Panc1 (cell line): ENCODE data around the gene OR56A5. TPM values are rescaled to one million over a fixed set of nuclear protein-coding genes. Genes with fewer than 3 reads are reported as not detected.

Experiments
- ATAC-seq: fragments of 200-7000 bp; cut with Tn5 transposase; 2 replicates; pipeline ENCODE4 v1.9.1; 2020; ENCODE audit warnings: mild to moderate bottlenecking, moderate library complexity
- BruUV-seq: library from RNA; stranded (reverse); fragments of 400-500 nt; replicated peaks from 2 replicates; lab custom pipeline; 2021; lab: Mats Ljungman, UMichigan
- CTCF ChIA-PET: fragments of 300-600 bp; sonication (Branson Sonifier 250); formaldehyde crosslinking; loops from one replicate; lab custom pipeline; 2022; ENCODE audit warnings: antibody characterized with exemption; lab: Charles Lee
- POLR2A ChIA-PET: fragments of 300-600 bp; sonication (Branson Sonifier 250); formaldehyde crosslinking; loops from one replicate; lab custom pipeline; 2022; ENCODE audit warnings: antibody characterized with exemption; lab: Charles Lee
- DNase-seq: peaks from one replicate; pipeline ENCODE4 v3.0.0-alpha.2; 2010; ENCODE audit warnings: low read depth, low spot score
- H3K27ac ChIP-seq: 2 replicates; pipeline ENCODE4 v1.5.1; 2011; ENCODE audit warnings: mild to moderate bottlenecking, low read length, inconsistent platforms
- H3K27me3 ChIP-seq: fragments of 200-500 bp; sonication (Bioruptor generic); 2 replicates; pipeline ENCODE4 v1.6.0; 2014; ENCODE audit warnings: low read length, inconsistent platforms; ENCODE audit not compliant: control insufficient read depth, insufficient read depth
- H3K36me3 ChIP-seq: fragments of 200-500 bp; sonication (Bioruptor generic); 2 replicates; pipeline ENCODE4 v1.5.1; 2014; ENCODE audit warnings: inconsistent platforms, mild to moderate bottlenecking, low read length, moderate library complexity; ENCODE audit not compliant: control insufficient read depth, insufficient read depth
- H3K4me1 ChIP-seq: 2 replicates; pipeline ENCODE4 v1.5.1; 2011; ENCODE audit warnings: inconsistent platforms, mild to moderate bottlenecking, low read length, moderate library complexity; ENCODE audit not compliant: control insufficient read depth, insufficient read depth
- H3K4me3 ChIP-seq, 2 experiments: 2 replicates each; pipeline ENCODE4 v1.5.1; 2011 to 2012; ENCODE audit warnings: low read depth in 2 of 2, low read length in 2 of 2, mild to moderate bottlenecking in 2 of 2, inconsistent platforms in 1 of 2, moderate library complexity in 1 of 2
- H3K9me3 ChIP-seq: fragments of 200-500 bp; sonication (Bioruptor generic); 2 replicates; pipeline ENCODE4 v1.5.1; 2014; ENCODE audit warnings: low read depth, mild to moderate bottlenecking, inconsistent platforms, low read length, moderate library complexity; ENCODE audit not compliant: control insufficient read depth, insufficient read depth
- CTCF ChIP-seq: fragments of 450-650 bp; IDR thresholded peaks from 2 replicates; pipeline ENCODE4 v1.5.1; 2017; ENCODE audit warnings: mild to moderate bottlenecking
- POLR2AphosphoS5 ChIP-seq: IDR thresholded peaks from 2 replicates; pipeline ENCODE4 v1.6.1; 2012; ENCODE audit warnings: mild to moderate bottlenecking, low read depth, low read length, moderate library complexity
- REST ChIP-seq, 2 experiments: IDR thresholded peaks; 2 replicates each; pipeline ENCODE4 v1.6.1; 2011 to 2012; ENCODE audit warnings: low read depth in 2 of 2, control low read depth in 1 of 2, low read length in 1 of 2, mild to moderate bottlenecking in 1 of 2, moderate library complexity in 1 of 2; ENCODE audit not compliant: insufficient read depth in 1 of 2
- SIN3A ChIP-seq: IDR thresholded peaks from 2 replicates; pipeline ENCODE4 v1.6.1; 2012; ENCODE audit warnings: low read depth, mild to moderate bottlenecking, low read length, moderate library complexity, borderline replicate concordance; ENCODE audit not compliant: insufficient read depth
- TCF7L2 ChIP-seq: IDR thresholded peaks from 2 replicates; pipeline ENCODE4 v1.6.1; 2011; ENCODE audit warnings: mild to moderate bottlenecking, low read depth, low read length, inconsistent platforms
- in situ Hi-C: cut with HindIII; loops from 2 replicates; pipeline ENCODE4 v1.10.0; 2016; ENCODE audit warnings: low sequenced_read_pairs, low pct_unique_long_range_greater_than_20kb
- intact Hi-C: fragments of 100-400 bp; cut with micrococcal nuclease; formaldehyde crosslinking; loops from one replicate; pipeline ENCODE4 v1.10.0; 2022; ENCODE audit not compliant: unreplicated experiment
- total RNA-seq: library from RNA; stranded (reverse); gene quantifications from one replicate; pipeline ENCODE4 v1.2.1, GENCODE V29; 2021; ENCODE audit not compliant: unreplicated experiment

The OR56A5 gene
- total RNA-seq, 1 experiment from 2014 or later, result not detected

- DNase-seq (no peak), ATAC-seq (no peak)
- Histone ChIP-seq H3K27ac (no peak overlapping the region), H3K9me3 (no peaks in the 10 kb centered on the region), H3K27me3 (no peaks in the 10 kb centered on the region), H3K4me1 (no peaks in the 10 kb centered on the region), H3K36me3 (no peaks in the 10 kb centered on the region), H3K4me3 (no peak overlapping the region)
- CTCF ChIA-PET, result no interaction called here
- BruUV-seq, result no TSS peak
- no peak for TF ChIP-seq POLR2AphosphoS5
- TF ChIP-seq REST (IDR thresholded peaks at IDR 0.05; ENCODE audit: insufficient read depth in 1 of 2, low read depth in 2 of 2, low read length in 1 of 2), result no peak
- TF ChIP-seq SIN3A, result no peak
- no peak for TF ChIP-seq TCF7L2
- TF ChIP-seq CTCF, result no peak
- in situ Hi-C loops (no loop called here), intact Hi-C loops (no loop called here)
- POLR2A ChIA-PET, result no interaction called here
Observed at GRCh38 chr11:5928811-5929210, 39.5 kb downstream of the OR56A5 start.

GRCh38 chr11:5928271-5928670 lies 40.0 kb downstream of the OR56A5 start:
- TF ChIP-seq TCF7L2, result no peak
- TF ChIP-seq CTCF, result no peak
- no peak for TF ChIP-seq REST (IDR thresholded peaks at IDR 0.05; ENCODE audit: insufficient read depth in 1 of 2, low read depth in 2 of 2, low read length in 1 of 2)
- TF ChIP-seq POLR2AphosphoS5, result no peak
- no peak for TF ChIP-seq SIN3A
- Histone ChIP-seq H3K4me3 (no peak overlapping the region), H3K36me3 (no peaks in the 10 kb centered on the region), H3K9me3 (no peaks in the 10 kb centered on the region), H3K27me3 (no peaks in the 10 kb centered on the region), H3K27ac (no peak overlapping the region), H3K4me1 (no peaks in the 10 kb centered on the region)
- in situ Hi-C loops (no loop called here), intact Hi-C loops (no loop called here)
- no peak for DNase-seq
- ChIA-PET CTCF (no interaction called here), POLR2A (no interaction called here)
- ATAC-seq, result no peak
- BruUV-seq, result no TSS peak
